Heart left ventricle (tissue), 13 donors: Measurements from ENCODE around the gene CSTB.

Experiments
- POLR2A ChIP-seq, 2 donors: fragments of 450-650 bp; IDR thresholded peaks; one replicate each; pipeline ENCODE4 v1.6.1; 2017; ENCODE audit warnings: antibody characterized with exemption in 2 of 2, mild to moderate bottlenecking in 2 of 2, moderate library complexity in 2 of 2
- TF ChIP-seq, protein P1 (sequence below), 12 donors: fragments of 200-600 bp; sonication (generic) in 4 of 12; IDR thresholded peaks; one replicate each; pipeline versions ENCODE4 v1.5.0 to v1.8.0; 2018 to 2022; ENCODE audit warnings: antibody characterized with exemption in 12 of 12, mild to moderate bottlenecking in 5 of 12
- donor health status: ischemic (EF 13 %, LVEDD 7.1; RV severe dilation, severe dysfunction).
- donor health status: DM: no; HTN: yes; CAD: no.
- donor health status: DM: no; HTN: no; CAD: no.
- donor health status: ischemic (EF 25% LVEDD 6.9; RV normal size, moderate dysfunction).
- donor health status: ischemic (EF 25% LVEDD 5.7; RV mildly dilated, moderate dysfunction).
- donor health status: ischemic (EF 35%, LVEDD 5.7; RV mildly dilated, moderate dysfunction).
- donor health status: nonischemic (EF 11% LVEDD 7.7; RV severe dilation, severe dysfunction).
- donor health status: DM: yes; HTN: yes; CAD: no.
- donor health status: PGD.
- donor health status: ischemic (EF 29% LVEDD 5.4; RV normal size, mild dysfunction).
- donor health status: nonischemic (EF 23%, LVEDD 6.1; RV moderate dilation, normal function).

DNA sequence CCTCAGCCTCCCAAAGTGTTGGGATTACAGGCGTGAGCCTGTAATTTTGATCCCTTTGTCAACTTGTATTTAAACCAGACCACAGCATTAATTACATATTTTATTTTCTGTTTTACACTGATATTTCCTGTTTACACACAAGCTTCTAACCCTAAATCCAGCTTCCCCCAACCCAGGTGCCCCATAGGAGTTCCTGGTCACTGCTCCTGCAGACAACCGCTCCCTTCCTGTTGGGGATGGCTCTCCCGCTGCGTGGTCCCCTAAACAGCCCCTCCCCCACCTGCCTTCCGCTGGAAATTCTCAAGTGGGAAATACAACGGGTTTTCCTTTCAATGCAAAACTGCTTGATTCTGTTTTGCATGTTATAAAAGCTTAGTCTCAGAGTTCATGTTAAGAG lies 3.7 kb downstream of the CSTB start:
- TF ChIP-seq, protein P1, sequence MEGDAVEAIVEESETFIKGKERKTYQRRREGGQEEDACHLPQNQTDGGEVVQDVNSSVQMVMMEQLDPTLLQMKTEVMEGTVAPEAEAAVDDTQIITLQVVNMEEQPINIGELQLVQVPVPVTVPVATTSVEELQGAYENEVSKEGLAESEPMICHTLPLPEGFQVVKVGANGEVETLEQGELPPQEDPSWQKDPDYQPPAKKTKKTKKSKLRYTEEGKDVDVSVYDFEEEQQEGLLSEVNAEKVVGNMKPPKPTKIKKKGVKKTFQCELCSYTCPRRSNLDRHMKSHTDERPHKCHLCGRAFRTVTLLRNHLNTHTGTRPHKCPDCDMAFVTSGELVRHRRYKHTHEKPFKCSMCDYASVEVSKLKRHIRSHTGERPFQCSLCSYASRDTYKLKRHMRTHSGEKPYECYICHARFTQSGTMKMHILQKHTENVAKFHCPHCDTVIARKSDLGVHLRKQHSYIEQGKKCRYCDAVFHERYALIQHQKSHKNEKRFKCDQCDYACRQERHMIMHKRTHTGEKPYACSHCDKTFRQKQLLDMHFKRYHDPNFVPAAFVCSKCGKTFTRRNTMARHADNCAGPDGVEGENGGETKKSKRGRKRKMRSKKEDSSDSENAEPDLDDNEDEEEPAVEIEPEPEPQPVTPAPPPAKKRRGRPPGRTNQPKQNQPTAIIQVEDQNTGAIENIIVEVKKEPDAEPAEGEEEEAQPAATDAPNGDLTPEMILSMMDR (IDR thresholded peaks at IDR 0.05) = no peak
- no peak for TF ChIP-seq POLR2A (IDR thresholded peaks at IDR 0.05)
